GM12892 (cell line): ENCODE measurements around the gene FBXL7.

Source experiments
- POLR2A ChIP-seq: IDR thresholded peaks from 2 replicates; pipeline ENCODE4 v1.6.1; 2011; ENCODE audit warnings: low read depth, low read length, control low read depth
- POLR2AphosphoS5 ChIP-seq: IDR thresholded peaks from 2 replicates; pipeline ENCODE4 v1.6.1; 2011; ENCODE audit warnings: low read depth, low read length, control low read depth

GRCh38 chr5:15927710-15928380, 427.9 kb downstream of the FBXL7 start:
- no peak for TF ChIP-seq POLR2AphosphoS5
- TF ChIP-seq POLR2A = no peak
